Transverse colon (tissue), 1 donor: Measurements from ENCODE around the gene AIMP2.

Source experiments
- EP300 ChIP-seq: sonication (generic); formaldehyde crosslinking; IDR thresholded peaks from one replicate; pipeline ENCODE4 v1.6.1; 2017; ENCODE audit warnings: antibody characterized with exemption, low read depth
- POLR2A ChIP-seq: fragments of 450-650 bp; IDR thresholded peaks from one replicate; pipeline ENCODE4 v1.6.1; 2016; ENCODE audit warnings: antibody characterized with exemption, mild to moderate bottlenecking, moderate library complexity

DNA sequence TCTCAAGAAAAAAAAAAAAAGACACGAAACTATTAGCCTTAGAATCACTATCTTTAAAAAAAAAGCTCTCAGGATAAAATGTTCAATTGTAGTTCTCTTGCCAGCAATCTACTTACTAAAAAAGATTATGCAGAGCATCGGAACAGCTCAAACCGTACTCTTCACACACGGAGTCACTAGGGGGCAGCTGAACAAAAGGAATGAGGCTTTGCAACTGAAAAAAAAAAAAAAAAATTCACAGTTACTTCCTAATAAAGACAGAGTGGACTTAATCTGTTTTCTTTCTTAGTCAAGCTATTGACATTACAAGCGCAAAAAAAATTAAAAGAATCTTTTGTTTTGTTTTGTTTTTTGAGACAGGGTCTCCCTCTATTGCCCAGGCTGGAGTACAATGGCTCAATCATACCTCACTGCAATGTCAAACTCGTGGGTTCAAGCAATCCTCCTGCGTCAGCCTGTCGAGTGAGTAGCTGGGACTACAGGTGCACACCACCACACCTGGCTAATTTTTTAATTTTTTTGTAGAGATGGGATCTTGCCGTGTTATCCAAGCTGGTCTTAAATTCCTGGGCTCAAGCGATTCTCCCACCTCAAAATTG, 11.8 kb upstream of the AIMP2 start:
- TF ChIP-seq EP300 (no peak), POLR2A (no peak)
